ENCODE results near the gene MGLL.

Gene MGLL

DNA sequence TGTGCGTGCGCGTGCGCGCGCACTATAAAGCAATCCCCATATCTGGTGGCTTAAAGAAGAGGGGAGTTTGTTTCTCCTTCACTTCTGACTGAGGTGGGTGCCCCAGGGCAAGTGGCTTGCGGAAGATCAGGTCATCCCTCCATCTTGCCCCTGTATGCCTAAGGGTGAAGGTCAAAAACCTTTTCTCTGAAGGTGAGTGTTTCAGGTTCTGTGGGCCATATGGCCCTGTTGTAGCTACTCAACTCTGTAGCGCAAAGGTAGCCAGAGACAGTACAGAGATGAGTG lies 144.1 kb downstream of the MGLL start:
- H3K4me3 ChIP-seq (ENCODE audit: low read depth, low read length): no peak overlapping the region

DNA sequence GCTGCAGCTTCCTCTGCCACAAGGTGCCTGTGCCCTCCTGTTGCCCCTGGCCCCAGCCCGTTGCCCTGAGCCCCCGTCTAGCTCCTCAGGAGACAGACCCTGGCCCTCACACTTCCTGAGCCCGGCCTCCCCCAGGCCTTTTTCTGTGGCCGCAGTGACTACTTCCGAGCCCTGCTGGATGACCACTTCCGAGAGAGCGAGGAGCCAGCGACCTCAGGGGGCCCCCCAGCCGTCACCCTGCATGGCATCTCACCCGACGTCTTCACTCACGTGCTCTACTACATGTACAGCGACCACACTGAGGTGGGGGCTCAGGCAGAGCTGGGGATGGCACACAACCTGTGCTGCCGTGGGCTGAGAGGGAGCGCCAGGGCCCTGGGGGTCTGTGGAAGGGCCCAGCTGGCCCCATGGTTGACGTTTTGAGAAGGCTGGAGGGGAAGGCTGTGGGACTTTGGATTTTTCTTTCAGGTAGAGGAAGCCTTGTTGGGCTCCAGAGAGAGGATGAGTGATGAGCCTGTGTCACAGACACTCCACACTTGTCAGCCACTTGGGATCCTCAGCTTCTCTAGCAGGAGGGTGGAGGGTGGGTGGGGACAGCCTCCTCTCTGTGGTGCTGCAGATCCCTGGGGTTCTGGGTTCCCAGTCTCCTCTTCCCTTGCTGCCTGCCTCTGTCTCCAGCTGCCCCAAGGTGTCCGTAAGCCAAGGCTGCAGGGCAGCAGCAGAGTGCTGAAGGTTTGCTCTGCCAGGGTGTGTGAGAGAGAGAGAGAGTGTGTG lies 144.6 kb downstream of the MGLL start:
- no peak overlapping the region for H3K4me3 ChIP-seq (ENCODE audit: low read depth, low read length)

DNA sequence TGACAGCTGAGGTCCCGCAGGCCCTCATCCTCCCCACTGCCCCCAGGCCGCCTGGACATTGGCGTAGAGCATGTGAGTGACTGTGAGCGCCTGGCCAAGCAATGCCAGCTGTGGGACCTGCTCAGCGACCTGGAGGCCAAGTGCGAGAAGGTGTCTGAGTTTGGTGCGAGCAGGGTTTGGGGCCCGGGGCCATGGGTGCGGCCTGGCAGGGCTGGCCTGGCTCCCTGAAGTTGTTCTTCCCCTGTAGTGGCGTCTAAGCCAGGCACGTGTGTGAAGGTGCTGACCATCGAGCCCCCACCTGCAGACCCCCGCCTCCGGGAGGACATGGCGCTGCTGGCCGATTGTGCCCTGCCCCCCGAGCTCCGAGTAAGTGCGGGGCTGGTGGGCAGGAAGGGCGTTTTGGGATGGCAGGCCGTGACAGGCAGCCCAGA lies 145.4 kb downstream of the MGLL start:
- no peak overlapping the region for H3K4me3 ChIP-seq (ENCODE audit: low read depth, low read length)

DNA sequence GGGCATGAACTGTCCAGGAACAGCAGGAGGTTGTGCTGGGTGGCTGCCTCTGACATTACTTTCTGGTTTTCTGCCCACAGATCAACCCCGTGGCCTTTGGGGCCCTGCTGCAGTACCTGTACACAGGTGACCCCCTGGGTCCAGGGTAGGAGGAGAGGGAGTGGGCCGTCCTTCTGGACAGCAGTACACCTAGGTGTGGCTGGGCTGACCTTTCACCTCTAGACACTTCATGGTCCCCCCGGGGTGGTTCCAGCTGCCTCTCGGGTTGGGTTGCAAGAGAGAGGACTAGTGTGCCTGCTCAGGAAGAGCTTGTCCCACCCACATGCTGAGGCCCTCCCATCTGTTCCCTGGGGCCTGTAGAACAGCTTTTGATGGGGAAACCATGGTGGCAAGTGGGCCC lies 145.9 kb downstream of the MGLL start:
- H3K4me3 ChIP-seq (ENCODE audit: low read depth, low read length): no peak overlapping the region

DNA sequence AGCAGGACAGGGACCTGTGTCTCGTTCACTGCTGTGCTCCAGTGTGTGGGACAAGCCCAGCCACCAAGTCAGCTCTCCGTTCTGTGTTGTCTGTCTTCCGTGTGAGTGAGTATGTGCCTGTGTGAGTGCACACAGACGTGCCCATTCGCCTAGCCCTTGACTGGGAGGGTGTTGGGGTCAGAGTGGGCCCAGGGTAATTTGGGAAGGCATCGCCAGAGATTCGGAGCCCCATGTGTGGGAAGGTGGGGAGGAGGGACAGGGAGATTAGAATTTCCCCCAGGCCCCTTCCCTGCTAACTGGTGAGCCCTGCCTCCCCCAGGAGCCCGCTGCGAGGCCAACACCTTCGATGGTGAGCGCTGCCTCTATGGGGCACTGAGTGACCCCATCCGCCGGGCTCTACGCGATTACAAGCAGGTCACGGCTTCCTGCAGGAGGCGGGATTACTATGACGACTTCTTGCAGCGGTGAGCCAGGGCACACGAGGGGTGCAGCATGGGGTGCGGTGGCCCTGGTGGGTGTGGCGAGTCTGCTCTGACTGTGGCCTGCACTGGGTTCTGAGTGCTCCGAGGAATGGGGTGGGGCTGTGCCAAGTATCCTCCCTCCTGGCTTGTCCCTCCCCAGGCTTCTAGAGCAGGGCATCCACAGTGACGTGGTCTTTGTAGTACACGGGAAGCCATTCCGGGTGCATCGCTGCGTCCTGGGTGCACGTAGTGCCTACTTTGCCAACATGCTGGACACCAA lies 146.5 kb downstream of the MGLL start:
- no peak overlapping the region for H3K4me3 ChIP-seq (ENCODE audit: low read depth, low read length)

DNA sequence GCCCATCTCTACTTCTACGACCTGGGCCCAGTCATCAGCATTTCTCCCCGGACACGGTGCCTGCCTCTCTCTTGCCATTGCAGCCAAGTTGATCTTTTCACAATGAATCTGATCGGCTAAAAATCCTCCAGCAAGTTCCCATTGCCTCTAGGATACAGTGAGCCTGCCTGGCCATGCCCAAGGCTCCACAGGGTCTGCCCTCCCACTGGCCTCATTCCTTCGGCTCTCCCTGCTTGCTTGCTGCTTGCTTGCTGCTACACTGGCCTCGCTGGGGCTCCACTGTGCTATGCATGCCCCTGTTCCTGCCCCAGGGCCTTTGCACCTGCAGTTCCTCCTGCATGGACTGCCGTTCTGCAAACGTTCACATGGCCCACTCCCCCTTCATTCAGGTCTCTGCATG lies 147.5 kb downstream of the MGLL start:
- no peak overlapping the region for H3K4me3 ChIP-seq (ENCODE audit: low read depth, low read length)

DNA sequence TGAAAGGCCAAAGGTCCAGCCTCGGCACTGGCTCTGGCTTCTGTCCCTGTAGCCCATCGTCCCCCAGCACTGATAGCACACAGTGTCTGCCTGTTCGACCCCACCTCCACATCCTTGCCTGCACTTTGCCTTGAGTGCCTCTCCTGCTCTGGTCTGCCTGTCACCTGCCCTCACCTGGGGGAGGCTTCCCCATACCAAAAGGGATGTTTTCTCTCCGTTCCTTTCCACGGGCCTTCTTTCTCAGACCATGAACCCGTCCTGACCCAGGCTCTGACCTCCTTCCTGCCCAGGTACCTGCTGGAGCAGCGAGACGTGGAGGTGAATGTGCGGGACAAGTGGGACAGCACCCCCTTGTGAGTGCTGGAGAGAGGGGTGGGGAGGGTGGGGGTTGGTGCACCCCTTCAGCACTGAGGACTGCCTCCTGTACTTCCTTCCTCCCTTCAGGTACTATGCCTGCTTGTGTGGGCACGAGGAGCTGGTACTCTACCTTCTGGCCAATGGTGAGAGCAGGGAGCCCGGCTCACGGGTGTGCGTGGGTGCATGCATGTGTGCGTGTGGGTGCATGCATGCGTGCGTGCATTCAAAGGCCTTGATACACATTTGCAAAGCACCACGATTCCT lies 148.1 kb downstream of the MGLL start:
- H3K4me3 ChIP-seq (ENCODE audit: low read depth, low read length): no peak overlapping the region

DNA sequence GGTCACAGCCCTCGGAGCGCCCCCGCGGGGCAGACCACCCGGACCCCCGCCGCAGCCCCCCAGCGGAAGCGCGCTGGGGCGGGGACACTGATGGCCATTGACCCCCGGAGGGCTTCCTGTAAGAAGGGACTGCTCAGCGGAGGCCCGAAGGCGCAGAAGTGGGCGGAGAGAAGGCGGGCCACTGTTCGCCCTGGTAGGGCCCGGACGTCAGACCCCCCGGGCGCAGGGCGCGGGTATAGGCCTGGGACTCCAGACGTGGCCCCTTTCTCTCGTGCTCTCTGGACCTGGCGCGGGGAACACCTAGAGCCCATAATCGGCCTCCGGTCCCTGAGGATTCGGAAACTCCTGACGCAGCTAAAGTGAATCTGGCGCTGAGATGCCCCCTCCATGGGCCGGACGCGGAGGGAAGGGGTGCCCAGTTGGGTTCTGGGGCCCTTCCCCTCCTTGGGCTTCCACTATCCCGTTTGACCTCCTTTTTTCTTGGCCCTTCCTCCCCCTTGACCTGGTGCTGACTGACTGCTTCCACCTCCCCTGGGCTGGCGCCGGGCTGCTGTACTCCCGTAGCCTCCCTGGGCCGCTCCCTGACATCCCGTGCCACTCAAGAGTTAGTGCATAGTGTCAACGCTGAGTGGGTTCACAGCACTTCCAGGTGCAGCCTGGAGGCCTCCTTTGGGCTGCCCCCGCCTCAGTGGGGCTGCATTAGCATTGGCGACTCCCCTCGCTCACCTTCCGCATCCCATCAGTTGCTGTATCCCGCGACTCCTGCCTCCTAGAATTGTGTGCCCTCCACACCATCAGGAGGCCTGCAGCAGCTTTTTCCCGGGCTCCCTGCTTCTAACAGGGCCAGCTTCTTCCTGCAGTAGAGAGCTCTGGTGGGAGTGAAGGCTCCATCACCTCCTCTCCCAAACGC lies 148.9 kb downstream of the MGLL start:
- peak overlapping the region; percentile 58 for H3K4me3 ChIP-seq (ENCODE audit: low read depth, low read length)

DNA sequence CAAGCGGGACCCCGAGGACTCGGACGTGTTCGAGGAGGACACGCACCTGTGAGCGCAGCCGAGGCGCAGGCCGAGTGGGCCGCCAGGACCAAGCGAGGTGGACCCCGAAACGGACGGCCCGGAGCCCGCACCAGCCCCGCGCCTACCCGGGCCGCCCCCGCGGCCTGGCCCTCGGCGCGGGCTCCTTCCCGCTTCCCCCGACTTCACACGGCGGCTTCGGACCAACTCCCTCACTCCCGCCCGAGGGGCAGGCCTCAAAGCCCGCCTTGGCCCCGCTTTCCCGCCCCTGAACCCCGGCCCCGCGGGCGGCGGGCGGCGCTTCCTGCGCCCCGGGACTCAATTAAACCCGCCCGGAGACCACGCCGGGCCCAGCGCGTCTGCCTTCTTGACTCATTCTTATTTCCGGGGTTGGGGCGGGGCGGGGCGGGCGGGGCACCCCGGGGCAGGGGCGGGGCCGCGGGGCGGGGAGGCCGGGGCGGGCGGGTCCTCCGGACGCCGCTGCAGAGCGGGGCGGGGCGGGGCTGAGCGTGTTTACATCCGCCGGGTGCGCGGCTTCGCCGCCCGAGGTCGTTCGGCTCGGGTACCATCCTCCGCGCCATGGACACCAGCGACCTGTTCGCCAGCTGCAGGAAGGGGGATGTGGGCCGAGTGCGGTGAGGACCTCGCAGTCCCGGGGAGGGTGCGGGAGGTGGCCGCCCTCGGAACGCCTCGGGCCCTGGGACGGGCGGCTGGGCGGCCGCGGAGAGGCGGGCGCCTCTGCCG lies 149.7 kb downstream of the MGLL start, which contains the start of gene ABTB1:
Gene ABTB1, plus strand, starts transcription at position 524 of the 762 bp plus-strand sequence. Its CDS starts 74 bp downstream, at position 598.
- peak within 1 kb of the TSS; percentile 58 for H3K4me3 ChIP-seq (ENCODE audit: low read depth, low read length)

DNA sequence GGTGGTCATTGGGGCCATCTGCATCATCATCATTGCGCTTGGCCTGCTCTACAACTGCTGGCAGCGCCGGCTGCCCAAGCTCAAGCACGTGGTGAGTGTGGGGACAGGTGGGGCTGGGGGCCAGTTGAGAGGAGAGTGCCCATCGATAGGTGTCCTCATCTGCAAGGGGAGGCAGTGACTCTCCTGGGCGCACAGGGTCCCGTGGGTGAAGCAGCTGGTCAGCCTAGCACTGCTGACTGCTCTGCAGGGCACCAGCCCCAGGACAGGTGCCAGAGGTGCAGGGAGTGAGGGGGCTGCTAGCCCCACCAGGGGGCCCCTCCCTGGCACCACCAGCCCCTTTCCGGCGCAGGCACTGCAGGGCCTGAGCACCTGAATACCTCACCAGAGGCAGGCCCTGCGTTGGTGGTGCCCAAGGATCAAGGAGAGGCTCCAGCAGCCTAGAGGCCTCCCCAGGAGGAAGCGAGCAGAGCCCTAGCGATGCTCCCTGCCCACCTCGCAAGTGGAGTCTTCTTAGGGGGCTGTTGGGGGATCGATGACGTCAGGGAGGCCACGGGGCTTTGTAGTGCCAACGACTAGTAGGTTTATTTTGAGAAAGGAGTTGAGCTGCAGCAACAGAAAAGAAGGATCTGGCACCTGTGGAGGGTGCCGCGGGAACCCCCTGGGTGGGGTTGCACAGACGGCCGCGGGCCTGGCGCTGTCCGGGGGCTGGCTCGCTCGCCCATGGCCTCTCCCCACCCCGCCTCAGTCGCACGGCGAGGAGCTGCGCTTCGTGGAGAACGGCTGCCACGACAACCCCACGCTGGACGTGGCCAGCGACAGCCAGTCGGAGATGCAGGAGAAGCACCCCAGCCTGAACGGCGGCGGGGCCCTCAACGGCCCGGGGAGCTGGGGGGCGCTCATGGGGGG lies 150.5 kb downstream of the MGLL start:
- H3K4me3 ChIP-seq (ENCODE audit: low read depth, low read length): peak overlapping the region; percentile 37

DNA sequence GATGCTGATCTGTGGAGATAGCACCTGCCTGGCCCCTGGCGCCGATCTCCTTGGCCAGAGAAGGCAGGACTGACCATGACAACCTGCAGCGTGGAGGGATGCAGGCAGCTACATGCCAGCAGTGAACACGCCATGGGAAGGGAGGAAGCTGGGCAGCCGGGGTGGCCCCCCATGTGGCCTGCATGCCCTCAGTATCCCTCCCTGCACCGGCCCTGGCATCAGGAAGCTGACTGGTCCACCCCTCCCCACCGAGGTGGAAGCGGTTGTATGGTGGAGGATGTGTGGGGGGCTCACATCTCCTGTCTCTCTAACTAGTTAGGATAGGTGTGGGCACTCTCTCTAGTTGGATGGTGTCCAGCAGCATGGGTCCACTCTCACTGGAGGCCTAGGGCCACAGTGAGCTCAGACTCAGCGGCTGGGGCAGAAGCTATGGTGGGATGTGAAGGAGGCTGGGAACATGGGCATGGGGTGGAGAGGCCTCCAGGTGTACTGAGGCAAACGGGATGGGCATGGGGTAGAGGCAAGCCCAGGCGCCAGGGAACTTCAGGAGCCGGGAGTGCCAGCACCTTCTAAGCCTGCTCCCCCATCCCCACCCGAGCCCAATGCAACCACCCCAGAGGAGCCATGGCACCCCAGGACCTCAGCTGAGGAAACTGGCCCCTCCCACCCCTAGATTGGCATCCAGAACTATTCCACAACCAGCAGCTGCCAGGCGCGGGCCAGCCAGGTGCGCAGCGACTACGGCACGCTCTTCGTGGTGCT lies 151.4 kb downstream of the MGLL start:
- no peak overlapping the region for H3K4me3 ChIP-seq (ENCODE audit: low read depth, low read length)

DNA sequence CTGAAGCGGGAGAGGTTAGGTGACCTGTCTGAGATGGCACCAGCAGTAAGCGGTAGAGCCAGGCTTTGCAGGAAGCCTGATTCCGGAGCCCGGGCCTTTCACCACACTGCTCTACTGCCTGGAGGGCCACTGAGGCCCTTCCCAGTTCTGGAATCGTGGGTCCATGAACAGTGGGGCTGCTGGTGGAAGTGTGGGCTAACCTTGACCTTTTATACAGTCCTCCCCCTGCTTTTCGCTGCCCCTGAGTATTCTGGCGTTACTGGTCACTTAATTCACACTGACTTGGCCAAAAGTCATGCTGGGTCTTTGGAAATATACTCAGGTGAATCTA lies 152.1 kb downstream of the MGLL start:
- H3K4me3 ChIP-seq (ENCODE audit: low read depth, low read length): no peak overlapping the region

DNA sequence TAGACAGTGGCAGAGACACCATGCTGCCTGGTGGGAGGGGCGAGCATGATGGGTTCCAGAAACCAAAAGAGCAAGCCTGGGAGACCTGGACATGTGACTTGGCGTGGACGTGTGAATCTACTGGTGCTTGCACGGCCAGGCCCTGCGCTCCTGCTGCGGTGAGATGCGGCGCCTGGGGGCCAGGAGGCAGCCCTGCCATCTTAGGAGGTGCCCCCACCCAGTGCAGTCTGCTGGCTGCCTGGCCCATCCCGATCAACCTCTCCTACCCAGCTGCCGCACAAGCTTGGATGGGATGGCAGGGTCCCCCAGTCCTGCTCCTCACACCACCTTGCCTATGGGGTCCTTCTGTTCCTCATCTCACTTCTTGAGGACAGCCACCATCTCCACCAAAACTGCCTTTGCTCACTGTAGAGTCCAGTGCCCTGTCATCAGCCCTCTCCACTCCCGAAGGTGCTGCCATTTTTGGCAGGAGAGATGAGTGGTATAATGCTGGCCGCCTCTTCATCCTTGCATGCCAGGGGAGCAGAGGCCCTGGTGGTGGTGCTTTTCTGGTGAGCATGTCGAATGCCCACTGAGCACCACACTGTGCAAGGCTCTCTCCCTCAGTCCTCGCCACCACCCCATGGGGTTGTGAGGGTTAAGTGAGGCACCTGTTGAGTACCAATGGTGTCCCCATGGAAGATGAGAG lies 152.6 kb downstream of the MGLL start:
- H3K4me3 ChIP-seq (ENCODE audit: low read depth, low read length): no peak overlapping the region

DNA sequence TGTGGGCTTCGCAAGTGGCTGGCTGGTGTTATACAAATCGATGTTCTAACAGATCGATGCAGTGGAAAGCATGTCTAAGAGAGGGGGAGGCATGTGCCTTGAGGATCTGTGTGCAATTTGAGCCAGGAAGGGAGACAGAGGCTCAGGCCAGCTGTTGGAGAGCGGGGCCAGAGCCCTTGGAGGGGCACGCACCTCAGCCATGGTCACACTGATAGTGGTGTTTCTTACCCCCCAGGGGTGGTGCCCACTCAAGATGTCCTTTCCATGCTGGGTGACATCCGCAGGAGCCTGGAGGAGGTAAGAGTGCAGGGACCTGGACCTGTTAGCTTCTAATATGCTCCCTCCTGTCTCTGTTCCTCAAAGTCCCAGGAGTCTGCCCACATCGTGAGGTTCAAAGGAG lies 153.4 kb downstream of the MGLL start:
- H3K4me3 ChIP-seq (ENCODE audit: low read depth, low read length): no peak overlapping the region

DNA sequence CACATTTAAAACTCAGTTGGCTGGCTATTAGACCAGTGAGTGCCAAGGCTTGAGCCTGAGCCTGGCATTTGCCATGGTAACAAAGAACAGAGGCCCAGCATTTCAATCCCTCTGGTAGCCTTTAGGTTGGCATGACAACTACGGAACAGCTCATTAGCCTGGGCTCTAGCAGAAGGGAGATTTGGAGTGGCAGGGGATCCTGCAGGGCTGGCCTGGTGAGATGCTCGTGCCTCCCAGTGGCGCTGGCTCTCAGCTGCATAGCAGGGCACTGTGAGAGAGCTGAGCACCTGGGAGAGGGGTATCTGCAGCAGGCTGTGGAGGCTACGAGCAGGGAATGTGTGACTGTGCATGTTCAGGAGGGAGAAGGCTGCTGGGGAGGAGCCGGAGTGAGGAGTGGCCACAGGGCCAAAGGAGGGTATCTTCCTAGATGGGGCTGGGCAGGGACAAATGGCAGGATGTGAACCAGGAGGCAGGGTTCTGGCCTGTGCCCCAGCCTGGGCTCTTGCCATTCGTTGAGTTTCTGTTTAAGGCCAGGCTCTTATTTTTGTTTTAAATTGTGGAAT lies 155.1 kb downstream of the MGLL start:
- H3K4me3 ChIP-seq (ENCODE audit: low read depth, low read length): no peak overlapping the region

DNA sequence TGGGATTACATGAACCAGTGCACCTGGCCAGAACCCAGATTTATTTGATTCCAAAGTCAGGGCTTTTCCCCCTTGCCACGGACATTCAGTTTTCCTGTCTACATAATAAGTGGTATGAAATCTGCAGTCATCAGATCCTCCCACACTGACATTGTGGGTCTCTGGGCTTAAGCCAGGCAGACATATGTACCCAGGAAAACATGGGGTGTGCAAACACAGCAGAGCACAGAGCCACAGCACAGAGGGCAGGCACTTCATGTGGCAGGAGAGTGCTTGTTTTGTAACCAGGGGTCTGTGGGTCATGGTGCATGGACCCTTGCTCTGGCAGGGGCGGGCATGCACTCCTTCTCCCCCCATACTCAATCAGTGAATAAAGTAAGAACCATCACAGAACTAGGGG lies 155.6 kb downstream of the MGLL start:
- no peak overlapping the region for H3K4me3 ChIP-seq (ENCODE audit: low read depth, low read length)

DNA sequence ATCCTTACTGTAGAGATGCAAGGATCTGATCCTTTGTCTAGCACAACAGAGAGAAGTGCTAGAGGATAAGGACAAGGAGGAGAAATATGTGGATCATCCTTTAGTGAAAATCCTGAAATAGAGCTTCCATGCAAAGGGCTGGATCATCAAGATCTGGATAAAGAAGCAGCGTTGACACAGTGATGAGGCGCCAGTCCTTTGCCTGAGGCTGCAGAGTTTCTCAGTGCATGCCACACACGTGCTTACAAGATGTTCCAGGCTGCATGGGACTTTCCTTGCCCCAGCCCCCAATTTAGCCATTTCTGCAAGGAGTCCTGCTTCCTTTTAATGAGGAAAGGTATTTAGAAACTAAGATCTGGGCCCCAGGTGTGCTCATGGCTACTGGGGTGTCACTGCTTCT lies 156.7 kb downstream of the MGLL start:
- no peak overlapping the region for H3K4me3 ChIP-seq (ENCODE audit: low read depth, low read length)

DNA sequence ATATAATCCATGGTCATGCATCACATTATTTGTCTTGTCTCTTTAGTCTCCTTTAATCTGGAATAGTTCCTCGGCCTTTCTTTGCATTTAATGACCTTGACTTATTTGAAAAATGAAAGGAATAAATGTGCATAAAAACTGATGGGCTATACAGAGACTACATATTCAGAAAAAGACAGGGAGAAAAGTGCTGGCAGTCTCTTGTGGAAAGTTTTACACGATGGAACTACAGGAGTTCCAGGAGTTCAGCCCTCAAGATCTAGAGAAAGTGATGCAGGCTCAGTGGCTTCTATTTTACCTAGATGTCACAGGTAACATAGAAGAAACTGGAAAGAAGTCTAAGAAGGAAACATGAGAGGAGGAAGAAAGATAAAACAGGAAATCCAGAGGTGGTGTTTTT lies 157.2 kb downstream of the MGLL start:
- no peak overlapping the region for H3K4me3 ChIP-seq (ENCODE audit: low read depth, low read length)

All from iPS-11a (cell line).